Measurements from ENCODE around the gene HSPA9. TPM values are rescaled to one million over a fixed set of nuclear protein-coding genes. Genes with fewer than 3 reads are reported as not detected.

The HSPA9 gene
- total and polyA plus RNA-seq, 9 of the 15 experiments (the other 6 are each of a cell fraction or from before 2014, with no cell fraction given), result 195 to 583 (median 514) TPM

DNA sequence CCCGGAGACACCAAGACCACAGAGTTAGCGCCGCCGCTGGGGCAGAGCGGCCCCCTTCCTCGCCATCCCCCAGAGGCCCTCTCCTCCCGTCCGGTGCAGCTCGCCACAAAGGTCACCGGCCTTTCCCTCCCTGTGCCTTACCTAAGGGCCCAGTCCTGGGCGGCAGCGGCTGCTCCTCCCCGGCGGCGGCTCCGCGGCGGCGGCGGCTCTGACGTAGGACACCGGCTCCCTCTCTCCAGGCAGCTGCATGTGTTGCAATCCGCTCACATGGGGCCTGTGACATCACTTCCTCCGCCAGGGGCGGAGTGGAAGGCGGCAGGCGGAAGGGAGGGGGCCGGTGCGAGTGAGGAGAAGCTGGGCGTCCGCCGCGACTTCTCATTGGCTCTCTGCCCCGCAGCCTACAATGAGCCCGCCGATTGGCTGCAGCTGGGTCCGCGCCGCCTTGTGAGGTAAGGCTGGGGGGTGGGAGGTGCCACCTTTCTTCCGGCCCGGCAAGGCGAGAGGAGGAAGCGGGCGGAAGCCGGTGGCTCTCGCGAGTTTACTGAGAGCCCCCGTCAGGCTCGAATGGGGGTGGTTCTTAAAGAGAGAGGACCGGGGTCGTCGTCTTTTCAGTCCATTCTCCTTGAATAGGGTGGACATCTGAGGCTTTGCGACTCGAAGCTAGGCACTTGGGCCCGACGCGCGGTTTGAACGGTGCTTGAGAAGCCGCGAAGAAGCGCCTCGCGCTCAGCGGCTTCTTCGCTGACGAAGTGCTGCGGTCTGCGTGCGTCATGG, 32.1 kb downstream of the HSPA9 start, which contains the start of gene ETF1 (continued):
- TF ChIP-seq, protein P1, sequence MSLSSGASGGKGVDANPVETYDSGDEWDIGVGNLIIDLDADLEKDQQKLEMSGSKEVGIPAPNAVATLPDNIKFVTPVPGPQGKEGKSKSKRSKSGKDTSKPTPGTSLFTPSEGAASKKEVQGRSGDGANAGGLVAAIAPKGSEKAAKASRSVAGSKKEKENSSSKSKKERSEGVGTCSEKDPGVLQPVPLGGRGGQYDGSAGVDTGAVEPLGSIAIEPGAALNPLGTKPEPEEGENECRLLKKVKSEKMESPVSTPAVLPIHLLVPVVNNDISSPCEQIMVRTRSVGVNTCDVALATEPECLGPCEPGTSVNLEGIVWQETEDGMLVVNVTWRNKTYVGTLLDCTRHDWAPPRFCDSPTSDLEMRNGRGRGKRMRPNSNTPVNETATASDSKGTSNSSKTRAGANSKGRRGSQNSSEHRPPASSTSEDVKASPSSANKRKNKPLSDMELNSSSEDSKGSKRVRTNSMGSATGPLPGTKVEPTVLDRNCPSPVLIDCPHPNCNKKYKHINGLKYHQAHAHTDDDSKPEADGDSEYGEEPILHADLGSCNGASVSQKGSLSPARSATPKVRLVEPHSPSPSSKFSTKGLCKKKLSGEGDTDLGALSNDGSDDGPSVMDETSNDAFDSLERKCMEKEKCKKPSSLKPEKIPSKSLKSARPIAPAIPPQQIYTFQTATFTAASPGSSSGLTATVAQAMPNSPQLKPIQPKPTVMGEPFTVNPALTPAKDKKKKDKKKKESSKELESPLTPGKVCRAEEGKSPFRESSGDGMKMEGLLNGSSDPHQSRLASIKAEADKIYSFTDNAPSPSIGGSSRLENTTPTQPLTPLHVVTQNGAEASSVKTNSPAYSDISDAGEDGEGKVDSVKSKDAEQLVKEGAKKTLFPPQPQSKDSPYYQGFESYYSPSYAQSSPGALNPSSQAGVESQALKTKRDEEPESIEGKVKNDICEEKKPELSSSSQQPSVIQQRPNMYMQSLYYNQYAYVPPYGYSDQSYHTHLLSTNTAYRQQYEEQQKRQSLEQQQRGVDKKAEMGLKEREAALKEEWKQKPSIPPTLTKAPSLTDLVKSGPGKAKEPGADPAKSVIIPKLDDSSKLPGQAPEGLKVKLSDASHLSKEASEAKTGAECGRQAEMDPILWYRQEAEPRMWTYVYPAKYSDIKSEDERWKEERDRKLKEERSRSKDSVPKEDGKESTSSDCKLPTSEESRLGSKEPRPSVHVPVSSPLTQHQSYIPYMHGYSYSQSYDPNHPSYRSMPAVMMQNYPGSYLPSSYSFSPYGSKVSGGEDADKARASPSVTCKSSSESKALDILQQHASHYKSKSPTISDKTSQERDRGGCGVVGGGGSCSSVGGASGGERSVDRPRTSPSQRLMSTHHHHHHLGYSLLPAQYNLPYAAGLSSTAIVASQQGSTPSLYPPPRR (CRISPR knock-in tag; IDR thresholded peaks at IDR 0.05; ENCODE audit: borderline replicate concordance), result no peak
- TF ChIP-seq MECOM (CRISPR knock-in tag; IDR thresholded peaks at IDR 0.05) (no peak), CREM (IDR thresholded peaks at IDR 0.05; ENCODE audit: low read depth) (peak; percentile 97), TGIF2 (CRISPR knock-in tag; IDR thresholded peaks at IDR 0.05) (no peak), ZNF785 (CRISPR knock-in tag; IDR thresholded peaks at IDR 0.05) (no peak), TAL1 (IDR thresholded peaks at IDR 0.05) (no peak), FOXA3 (CRISPR knock-in tag; conservative IDR thresholded peaks at IDR 0.05 in 1 of 2, IDR thresholded peaks at IDR 0.05 in 1 of 2) (peak in 1 of 2 experiments; percentile 74; a peak in 1 of 4 replicates), TRIM28 (IDR thresholded peaks at IDR 0.05) (no peak), YBX1 (IDR thresholded peaks at IDR 0.05) (no peak), GATAD2B (IDR thresholded peaks at IDR 0.05; ENCODE audit: borderline replicate concordance) (no peak), NELFE (IDR thresholded peaks at IDR 0.05; ENCODE audit: insufficient read depth, insufficient read length) (no peak), SUPT5H (IDR thresholded peaks at IDR 0.05) (peak; percentile 90), ZNF311 (CRISPR knock-in tag; IDR thresholded peaks at IDR 0.05) (no peak), ZNF696 (CRISPR knock-in tag; conservative IDR thresholded peaks at IDR 0.05) (no peak)
- TF ChIP-seq, protein P2, sequence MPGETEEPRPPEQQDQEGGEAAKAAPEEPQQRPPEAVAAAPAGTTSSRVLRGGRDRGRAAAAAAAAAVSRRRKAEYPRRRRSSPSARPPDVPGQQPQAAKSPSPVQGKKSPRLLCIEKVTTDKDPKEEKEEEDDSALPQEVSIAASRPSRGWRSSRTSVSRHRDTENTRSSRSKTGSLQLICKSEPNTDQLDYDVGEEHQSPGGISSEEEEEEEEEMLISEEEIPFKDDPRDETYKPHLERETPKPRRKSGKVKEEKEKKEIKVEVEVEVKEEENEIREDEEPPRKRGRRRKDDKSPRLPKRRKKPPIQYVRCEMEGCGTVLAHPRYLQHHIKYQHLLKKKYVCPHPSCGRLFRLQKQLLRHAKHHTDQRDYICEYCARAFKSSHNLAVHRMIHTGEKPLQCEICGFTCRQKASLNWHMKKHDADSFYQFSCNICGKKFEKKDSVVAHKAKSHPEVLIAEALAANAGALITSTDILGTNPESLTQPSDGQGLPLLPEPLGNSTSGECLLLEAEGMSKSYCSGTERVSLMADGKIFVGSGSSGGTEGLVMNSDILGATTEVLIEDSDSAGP (CRISPR knock-in tag; IDR thresholded peaks at IDR 0.05), result peak; percentile 99
- TF ChIP-seq, protein P3, sequence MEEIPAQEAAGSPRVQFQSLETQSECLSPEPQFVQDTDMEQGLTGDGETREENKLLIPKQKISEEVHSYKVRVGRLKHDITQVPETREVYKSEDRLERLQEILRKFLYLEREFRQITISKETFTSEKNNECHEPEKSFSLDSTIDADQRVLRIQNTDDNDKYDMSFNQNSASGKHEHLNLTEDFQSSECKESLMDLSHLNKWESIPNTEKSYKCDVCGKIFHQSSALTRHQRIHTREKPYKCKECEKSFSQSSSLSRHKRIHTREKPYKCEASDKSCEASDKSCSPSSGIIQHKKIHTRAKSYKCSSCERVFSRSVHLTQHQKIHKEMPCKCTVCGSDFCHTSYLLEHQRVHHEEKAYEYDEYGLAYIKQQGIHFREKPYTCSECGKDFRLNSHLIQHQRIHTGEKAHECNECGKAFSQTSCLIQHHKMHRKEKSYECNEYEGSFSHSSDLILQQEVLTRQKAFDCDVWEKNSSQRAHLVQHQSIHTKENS (CRISPR knock-in tag; IDR thresholded peaks at IDR 0.05), result no peak
- TF ChIP-seq, protein P4, sequence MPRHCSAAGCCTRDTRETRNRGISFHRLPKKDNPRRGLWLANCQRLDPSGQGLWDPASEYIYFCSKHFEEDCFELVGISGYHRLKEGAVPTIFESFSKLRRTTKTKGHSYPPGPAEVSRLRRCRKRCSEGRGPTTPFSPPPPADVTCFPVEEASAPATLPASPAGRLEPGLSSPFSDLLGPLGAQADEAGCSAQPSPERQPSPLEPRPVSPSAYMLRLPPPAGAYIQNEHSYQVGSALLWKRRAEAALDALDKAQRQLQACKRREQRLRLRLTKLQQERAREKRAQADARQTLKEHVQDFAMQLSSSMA (CRISPR knock-in tag; IDR thresholded peaks at IDR 0.05), result no peak
- TF ChIP-seq, protein P5, sequence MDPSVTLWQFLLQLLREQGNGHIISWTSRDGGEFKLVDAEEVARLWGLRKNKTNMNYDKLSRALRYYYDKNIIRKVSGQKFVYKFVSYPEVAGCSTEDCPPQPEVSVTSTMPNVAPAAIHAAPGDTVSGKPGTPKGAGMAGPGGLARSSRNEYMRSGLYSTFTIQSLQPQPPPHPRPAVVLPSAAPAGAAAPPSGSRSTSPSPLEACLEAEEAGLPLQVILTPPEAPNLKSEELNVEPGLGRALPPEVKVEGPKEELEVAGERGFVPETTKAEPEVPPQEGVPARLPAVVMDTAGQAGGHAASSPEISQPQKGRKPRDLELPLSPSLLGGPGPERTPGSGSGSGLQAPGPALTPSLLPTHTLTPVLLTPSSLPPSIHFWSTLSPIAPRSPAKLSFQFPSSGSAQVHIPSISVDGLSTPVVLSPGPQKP (CRISPR knock-in tag; IDR thresholded peaks at IDR 0.05), result no peak

Data from K562 (cell line).